K562 treated with DMSO at 1 percent for 12 hours (cell line): Measurements from ENCODE around the gene ISL1. TPM values are rescaled to one million over a fixed set of nuclear protein-coding genes. Genes with fewer than 3 reads are reported as not detected.

Source experiments
- total RNA-seq: library from RNA; unstranded; fragments of 300-600 nt; gene quantifications from 2 replicates; pipeline ENCODE4 v1.2.3, GENCODE V29; 2022; ENCODE audit not compliant: insufficient read depth

ISL1 gene
- not detected in 2 replicates for total RNA-seq

DNA sequence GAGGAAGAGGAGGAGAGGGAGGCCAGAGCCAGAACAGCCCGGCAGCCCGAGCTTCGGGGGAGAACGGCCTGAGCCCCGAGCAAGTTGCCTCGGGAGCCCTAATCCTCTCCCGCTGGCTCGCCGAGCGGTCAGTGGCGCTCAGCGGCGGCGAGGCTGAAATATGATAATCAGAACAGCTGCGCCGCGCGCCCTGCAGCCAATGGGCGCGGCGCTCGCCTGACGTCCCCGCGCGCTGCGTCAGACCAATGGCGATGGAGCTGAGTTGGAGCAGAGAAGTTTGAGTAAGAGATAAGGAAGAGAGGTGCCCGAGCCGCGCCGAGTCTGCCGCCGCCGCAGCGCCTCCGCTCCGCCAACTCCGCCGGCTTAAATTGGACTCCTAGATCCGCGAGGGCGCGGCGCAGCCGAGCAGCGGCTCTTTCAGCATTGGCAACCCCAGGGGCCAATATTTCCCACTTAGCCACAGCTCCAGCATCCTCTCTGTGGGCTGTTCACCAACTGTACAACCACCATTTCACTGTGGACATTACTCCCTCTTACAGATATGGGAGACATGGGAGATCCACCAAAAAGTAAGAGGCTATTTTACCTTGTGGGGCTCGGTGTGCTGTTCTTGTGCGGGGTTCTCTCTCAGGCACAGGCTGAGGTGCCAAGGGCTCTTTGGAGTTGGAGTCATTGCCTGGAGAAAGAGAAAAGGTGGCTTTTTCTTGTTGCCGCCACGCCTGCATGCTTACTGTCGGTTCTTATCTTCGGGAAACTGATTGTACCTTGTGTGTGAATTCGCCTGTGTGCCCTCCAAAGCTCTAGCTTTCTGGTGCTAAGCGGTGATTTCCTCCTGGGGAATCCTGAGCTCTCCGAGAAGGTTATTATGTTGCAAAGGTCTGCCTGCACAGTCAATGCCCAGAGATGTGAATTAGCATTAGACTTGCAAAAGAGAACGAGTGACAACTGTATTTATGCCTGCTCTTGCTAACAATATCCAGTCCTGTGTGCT is at the start of gene ISL1:
ISL1 (plus strand) TSS at position 318 of the 991 bp plus-strand sequence; CDS start at position 542, 224 bp downstream.

